Measurements from ENCODE around the gene SEMA3F.

GRCh38 chr3:50192689-50193141 is 37.6 kb downstream of the SEMA3F start:
- TF ChIP-seq ZBTB33 (IDR thresholded peaks at IDR 0.05) (no peak), SP1 (IDR thresholded peaks at IDR 0.05) (no peak), CTCF (IDR thresholded peaks at IDR 0.05; ENCODE audit: low read depth, low read length, missing input control) (peak; percentile 97), MAX (IDR thresholded peaks at IDR 0.05) (no peak), YY1 (IDR thresholded peaks at IDR 0.05) (no peak), RAD21 (IDR thresholded peaks at IDR 0.05) (peak; percentile 97 to 98), HNF4G (IDR thresholded peaks at IDR 0.05) (no peak), GABPA (IDR thresholded peaks at IDR 0.05 in 1 of 2, conservative IDR thresholded peaks at IDR 0.05 in 1 of 2) (no peak), ATF3 (IDR thresholded peaks at IDR 0.05) (no peak), JUND (IDR thresholded peaks at IDR 0.05) (no peak), HNF4A (conservative IDR thresholded peaks at IDR 0.05) (no peak)

All from liver (tissue), 3 donors.